ENCODE results near the gene FAM111A. TPM values are rescaled to one million over a fixed set of nuclear protein-coding genes. Genes with fewer than 3 reads are reported as not detected.

The FAM111A gene
- total and polyA plus RNA-seq, 2 donors from 2014 or later = 14.2 to 42.2 TPM

- FAIRE-seq = no peak
- no peak for DNase-seq
- Histone ChIP-seq H3K4me3 (ENCODE audit: low read length in 3 of 3) (no peak overlapping the region), H3K27ac (ENCODE audit: low read depth in 2 of 2, low read length in 2 of 2) (no peak overlapping the region), H3K9me3 (ENCODE audit: control insufficient read depth in 2 of 3, insufficient read depth in 1 of 3, low read length in 3 of 3) (no peaks in the 10 kb centered on the region), H3K36me3 (ENCODE audit: control insufficient read depth in 2 of 3, insufficient read depth in 3 of 3, low read length in 3 of 3) (peaks cover 5 to 17% (median 12%) of the 10 kb centered on the region in 3 donors), H3K4me1 (ENCODE audit: control insufficient read depth in 2 of 3, insufficient read depth in 2 of 3, low read depth in 1 of 3, low read length in 3 of 3) (peaks cover 0 to 19% (median 11%) of the 10 kb centered on the region in 3 donors), H3K27me3 (ENCODE audit: control insufficient read depth, insufficient read depth, low read length) (no peaks in the 10 kb centered on the region), H3K9ac (ENCODE audit: low read length in 3 of 3) (no peak overlapping the region)
- TF ChIP-seq CTCF (IDR thresholded peaks at IDR 0.05; ENCODE audit: borderline replicate concordance, extremely low read depth, insufficient read depth) = peak; percentile 9
- intact Hi-C loops (cut with DNase I) = no loop called here
Measured at GRCh38 chr11:59201353-59201752, 58.7 kb downstream of the FAM111A start.

Other genes with a start within 250 kb of the FAM111A start
- gene GLYATL1, start 203.4 kb upstream of the FAM111A start, total RNA-seq = 15.7 TPM
- gene GLYATL1, start 203.4 kb upstream of the FAM111A start, polyA plus RNA-seq (ENCODE audit: insufficient read depth, low read depth, low replicate concordance) = 199 TPM
- not detected for gene GLYATL1B, start 56.5 kb upstream of the FAM111A start, total RNA-seq
- not detected for gene GLYATL1B, start 56.5 kb upstream of the FAM111A start, polyA plus RNA-seq (ENCODE audit: insufficient read depth, low read depth, low replicate concordance)
- 2.2 TPM for gene FAM111B, start 35.6 kb upstream of the FAM111A start, total RNA-seq
- gene FAM111B, start 35.6 kb upstream of the FAM111A start, polyA plus RNA-seq (ENCODE audit: insufficient read depth, low read depth, low replicate concordance) = 0.17 TPM
- 21.8 TPM for gene DTX4, start 29.3 kb downstream of the FAM111A start, total RNA-seq
- gene DTX4, start 29.3 kb downstream of the FAM111A start, polyA plus RNA-seq (ENCODE audit: insufficient read depth, low read depth, low replicate concordance) = 7.2 TPM
- 33.1 TPM for gene MPEG1, start 70.1 kb downstream of the FAM111A start, total RNA-seq
- gene MPEG1, start 70.1 kb downstream of the FAM111A start, polyA plus RNA-seq (ENCODE audit: insufficient read depth, low read depth, low replicate concordance) = 2.6 TPM
- gene OR5AN1, start 216.0 kb downstream of the FAM111A start, total RNA-seq = not detected
- not detected for gene OR5AN1, start 216.0 kb downstream of the FAM111A start, polyA plus RNA-seq (ENCODE audit: insufficient read depth, low read depth, low replicate concordance)